Endodermal cell (in vitro differentiated cells): ENCODE data around the gene DPP10. TPM values are rescaled to one million over a fixed set of nuclear protein-coding genes. Genes with fewer than 3 reads are reported as not detected.

Experiments
- DNase-seq: peaks from one replicate; pipeline ENCODE4 v3.0.0-alpha.2; 2017
- H3K27ac ChIP-seq: 2 replicates; pipeline ENCODE4 v1.5.1; 2013; ENCODE audit warnings: mild to moderate bottlenecking, low read depth, low read length, moderate library complexity
- H3K27me3 ChIP-seq: 2 replicates; pipeline ENCODE4 v1.6.1; 2013; ENCODE audit warnings: mild to moderate bottlenecking, low read length, moderate library complexity; ENCODE audit not compliant: insufficient read depth, control insufficient read depth, poor library complexity, severe bottlenecking
- H3K36me3 ChIP-seq: 2 replicates; pipeline ENCODE4 v1.7.0; 2013; ENCODE audit warnings: mild to moderate bottlenecking, low read length, moderate library complexity; ENCODE audit not compliant: control insufficient read depth, insufficient read depth
- H3K4me1 ChIP-seq: one replicate; pipeline ENCODE4 v1.7.0; 2013; ENCODE audit warnings: low read length; ENCODE audit not compliant: control insufficient read depth, insufficient read depth
- H3K4me3 ChIP-seq: 2 replicates; pipeline ENCODE4 v1.5.1; 2013; ENCODE audit warnings: mild to moderate bottlenecking, low read length, moderate library complexity
- H3K9ac ChIP-seq: 2 replicates; pipeline ENCODE4 v1.6.1; 2013; ENCODE audit warnings: mild to moderate bottlenecking, low read length, moderate library complexity; ENCODE audit not compliant: poor library complexity, severe bottlenecking; ENCODE audit errors: extremely low read depth
- H3K9me3 ChIP-seq: 2 replicates; pipeline ENCODE4 v1.6.1; 2013; ENCODE audit warnings: mild to moderate bottlenecking, low read length, moderate library complexity; ENCODE audit not compliant: control insufficient read depth
- H3K27ac Mint-ChIP-seq: 2 replicates; pipeline ENCODE4 v1.8.0; 2020; ENCODE audit warnings: mixed read lengths
- H3K27me3 Mint-ChIP-seq: 2 replicates; pipeline ENCODE4 v1.8.0; 2021; ENCODE audit warnings: mild to moderate bottlenecking, mixed read lengths; ENCODE audit not compliant: insufficient read depth
- H3K36me3 Mint-ChIP-seq: 2 replicates; pipeline ENCODE4 v1.8.0; 2020; ENCODE audit warnings: low read depth, mixed read lengths
- H3K4me1 Mint-ChIP-seq: 2 replicates; pipeline ENCODE4 v1.8.0; 2020; ENCODE audit warnings: mixed read lengths
- H3K4me3 Mint-ChIP-seq: 2 replicates; pipeline ENCODE4 v1.8.0; 2020; ENCODE audit warnings: mild to moderate bottlenecking, moderate library complexity, mixed read lengths
- H3K9me3 Mint-ChIP-seq: 2 replicates; pipeline ENCODE4 v1.8.0; 2020; ENCODE audit warnings: mild to moderate bottlenecking, mixed read lengths
- CTCF ChIP-seq: fragments of 200-600 bp; sonication (generic); conservative IDR thresholded peaks from 2 replicates; pipeline ENCODE4 v1.5.0; 2021; ENCODE audit warnings: antibody characterized with exemption, mild to moderate bottlenecking
- WGBS, 2 experiments: methylation state at CpG; one replicate each; pipeline versions ENCODE4 v1.1.5 to v1.1.7; 2013; ENCODE audit warnings: missing lambda C conversion rate in 2 of 2, mixed read lengths in 1 of 2; ENCODE audit not compliant: insufficient coverage in 1 of 2, insufficient read length in 1 of 2; 5-methylcytosine and 5-hydroxymethylcytosine counted together
- total RNA-seq, 2 donors: library from RNA; stranded (reverse); fragmentation: NEBNext Ultra II Directional in 1 of 2; extraction: Animal tissue kit (Norgen Biotek cat#: 25700) in 1 of 2; gene quantifications; 2 replicates in 1 of 2; 3 replicates in 1 of 2; pipeline ENCODE4 v1.2.1, GENCODE V29; 2021

DPP10 gene
- total RNA-seq, 2 donors from 2014 or later: 8.2 to 19.2 TPM

- peaks cover 5% of the 10 kb centered on the region for H3K9me3 Mint-ChIP-seq
- no peaks in the 10 kb centered on the region for H3K36me3 ChIP-seq
- H3K9me3 ChIP-seq: no peaks in the 10 kb centered on the region
- no peak for DNase-seq
- no peak for TF ChIP-seq CTCF
- H3K4me3 ChIP-seq: no peak overlapping the region
- H3K4me1 ChIP-seq: no peaks in the 10 kb centered on the region
- H3K4me1 Mint-ChIP-seq: peaks cover 10% of the 10 kb centered on the region
- no peak overlapping the region for H3K9ac ChIP-seq
- no peak overlapping the region for H3K27ac ChIP-seq
- H3K4me3 Mint-ChIP-seq: no peak overlapping the region
- H3K27me3 ChIP-seq: no peaks in the 10 kb centered on the region
- H3K36me3 Mint-ChIP-seq: no peaks in the 10 kb centered on the region
- 97 to 100% methylated on average over 1 to 3 of the region's 3 CpGs for WGBS, 2 experiments
- no peaks in the 10 kb centered on the region for H3K27me3 Mint-ChIP-seq
- no peak overlapping the region for H3K27ac Mint-ChIP-seq
Observed at GRCh38 chr2:114805195-114805594, 362.8 kb downstream of the DPP10 start.

- H3K36me3 Mint-ChIP-seq: no peaks in the 10 kb centered on the region
- Histone ChIP-seq H3K9me3 (no peaks in the 10 kb centered on the region), H3K36me3 (no peaks in the 10 kb centered on the region), H3K9ac (no peak overlapping the region), H3K4me1 (no peaks in the 10 kb centered on the region), H3K4me3 (no peak overlapping the region), H3K27me3 (no peaks in the 10 kb centered on the region), H3K27ac (no peak overlapping the region)
- no peak overlapping the region for H3K4me3 Mint-ChIP-seq
- H3K27ac Mint-ChIP-seq: no peak overlapping the region
- H3K27me3 Mint-ChIP-seq: no peaks in the 10 kb centered on the region
- H3K9me3 Mint-ChIP-seq: peaks cover under 1% of the 10 kb centered on the region
- WGBS, 2 experiments: 98 to 100% methylated on average over 2 to 5 of the region's 5 CpGs
- TF ChIP-seq CTCF: no peak
- DNase-seq: no peak
- peaks cover 10% of the 10 kb centered on the region for H3K4me1 Mint-ChIP-seq
Observed at GRCh38 chr2:114810092-114810491, 367.7 kb downstream of the DPP10 start.

DNA sequence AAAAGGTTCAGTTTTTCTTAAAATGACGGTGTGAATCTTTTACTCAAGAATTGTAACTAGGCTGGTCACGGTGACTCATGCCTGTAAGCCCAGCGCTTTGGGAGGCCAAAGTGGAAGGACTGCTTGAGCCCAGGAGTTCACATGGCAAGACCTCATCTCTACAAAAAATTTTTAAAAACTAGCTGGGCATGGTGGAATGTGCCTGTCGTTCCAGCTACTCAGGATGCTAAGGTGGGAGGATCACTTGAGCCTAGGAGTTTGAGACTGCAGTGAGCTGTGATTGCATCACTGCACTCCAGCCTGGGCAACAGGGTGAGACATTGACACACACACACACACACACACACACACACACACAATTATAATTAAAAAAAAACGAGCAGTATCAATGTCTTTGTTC, 369.8 kb downstream of the DPP10 start:
- no peaks in the 10 kb centered on the region for H3K36me3 ChIP-seq
- Mint-ChIP-seq H3K4me1 (peaks cover 11% of the 10 kb centered on the region), H3K27ac (no peak overlapping the region), H3K4me3 (no peak overlapping the region), H3K36me3 (no peaks in the 10 kb centered on the region), H3K27me3 (no peaks in the 10 kb centered on the region), H3K9me3 (no peaks in the 10 kb centered on the region)
- no peak for TF ChIP-seq CTCF
- H3K4me3 ChIP-seq: no peak overlapping the region
- H3K9me3 ChIP-seq: no peaks in the 10 kb centered on the region
- H3K27ac ChIP-seq: no peak overlapping the region
- H3K9ac ChIP-seq: no peak overlapping the region
- no peaks in the 10 kb centered on the region for H3K4me1 ChIP-seq
- WGBS, 2 experiments: 40 to 87% methylated on average over 1 to 5 of the region's 5 CpGs
- H3K27me3 ChIP-seq: no peaks in the 10 kb centered on the region
- no peak for DNase-seq
